NCI-H2081 treated with DMSO at 0.1 percent for 48 hours (cell line): ENCODE results near the gene LRP2.
"Not testable (repeated sequence)": the region's sequence is repeated elsewhere in the genome, so short reads cannot be mapped to it uniquely, and the experiment has no call there.

Experiments used
- DNase-seq: peaks from one replicate; lab custom pipeline; 2025; lab: John Stamatoyannopoulos, UW

LRP2 gene

DNA sequence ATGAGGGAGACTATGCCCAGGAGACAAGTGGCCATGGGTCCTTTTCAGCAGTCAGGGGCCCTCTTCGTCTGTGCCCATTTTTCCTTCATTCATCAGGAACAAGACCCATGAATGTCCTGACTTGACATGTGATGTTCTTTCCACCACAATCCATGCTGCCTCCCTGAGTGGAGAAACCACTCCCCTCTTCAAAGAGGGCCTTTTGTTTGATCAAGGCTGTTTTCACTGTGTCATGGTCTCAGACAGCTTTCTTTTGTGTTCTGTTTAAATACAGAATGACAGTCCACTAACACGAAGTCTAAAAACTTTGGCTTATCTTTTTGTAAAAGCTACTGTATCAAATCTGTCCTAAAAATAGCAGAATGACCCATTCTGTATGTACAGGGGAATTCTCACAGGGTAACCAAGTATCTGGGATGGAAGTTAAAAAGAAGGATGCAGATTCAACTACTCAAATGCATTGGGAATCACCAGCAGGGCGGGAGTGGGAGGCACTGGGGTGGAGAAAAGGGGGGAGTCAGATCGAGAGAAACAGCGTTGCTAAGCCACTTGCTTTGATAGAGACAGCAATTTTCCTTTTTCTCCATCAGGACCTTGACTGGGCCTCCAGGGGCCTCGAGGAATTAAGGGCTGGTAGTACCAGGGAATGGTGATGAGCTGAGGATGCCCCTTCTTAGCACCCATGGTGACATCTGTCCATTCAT is 13.9 kb downstream of the LRP2 start:
- no peak for DNase-seq

DNA sequence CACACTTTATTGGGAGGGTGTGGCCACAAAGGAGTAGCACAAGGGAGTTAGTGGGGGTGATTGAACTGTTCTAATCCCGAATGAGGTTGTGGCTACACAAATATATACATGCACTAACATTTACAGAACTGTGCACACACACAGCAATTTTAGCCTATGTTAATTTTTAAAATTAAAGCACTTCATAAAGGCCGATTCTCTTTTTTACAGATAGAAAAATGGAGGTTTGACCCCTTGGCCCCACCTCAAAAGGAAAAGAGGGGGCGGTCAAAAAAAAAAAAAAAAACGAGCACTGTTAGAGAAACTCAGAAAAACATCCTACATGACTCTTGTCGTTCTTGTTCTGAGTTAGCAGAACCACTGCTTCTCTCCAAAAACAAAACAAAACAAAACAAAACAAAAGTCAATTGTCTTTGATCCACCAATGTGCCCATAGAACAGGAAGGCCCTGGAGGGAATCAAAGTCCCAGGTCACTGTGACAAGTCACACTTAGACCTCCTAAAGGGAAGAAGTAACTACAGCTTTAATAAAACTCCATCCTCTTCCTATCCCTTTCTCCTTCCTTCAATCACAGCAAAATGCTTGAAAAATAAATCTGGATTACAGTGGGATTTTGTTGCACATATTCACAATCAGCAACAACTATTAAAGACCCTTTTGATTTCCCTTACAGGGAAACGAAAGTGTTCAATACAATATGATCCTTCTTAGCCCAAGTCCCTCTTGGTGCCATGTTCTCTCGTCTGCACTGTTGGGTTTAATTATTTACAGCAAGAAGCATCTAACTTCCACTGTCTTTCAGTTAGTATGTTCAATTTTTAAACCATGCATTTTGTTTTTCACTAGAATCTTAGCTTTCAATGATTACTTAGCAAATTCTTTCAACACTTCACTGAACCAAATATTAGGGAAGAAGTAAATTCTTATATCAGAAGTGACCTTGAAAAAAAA is 16.6 kb downstream of the LRP2 start:
- no peak for DNase-seq

DNA sequence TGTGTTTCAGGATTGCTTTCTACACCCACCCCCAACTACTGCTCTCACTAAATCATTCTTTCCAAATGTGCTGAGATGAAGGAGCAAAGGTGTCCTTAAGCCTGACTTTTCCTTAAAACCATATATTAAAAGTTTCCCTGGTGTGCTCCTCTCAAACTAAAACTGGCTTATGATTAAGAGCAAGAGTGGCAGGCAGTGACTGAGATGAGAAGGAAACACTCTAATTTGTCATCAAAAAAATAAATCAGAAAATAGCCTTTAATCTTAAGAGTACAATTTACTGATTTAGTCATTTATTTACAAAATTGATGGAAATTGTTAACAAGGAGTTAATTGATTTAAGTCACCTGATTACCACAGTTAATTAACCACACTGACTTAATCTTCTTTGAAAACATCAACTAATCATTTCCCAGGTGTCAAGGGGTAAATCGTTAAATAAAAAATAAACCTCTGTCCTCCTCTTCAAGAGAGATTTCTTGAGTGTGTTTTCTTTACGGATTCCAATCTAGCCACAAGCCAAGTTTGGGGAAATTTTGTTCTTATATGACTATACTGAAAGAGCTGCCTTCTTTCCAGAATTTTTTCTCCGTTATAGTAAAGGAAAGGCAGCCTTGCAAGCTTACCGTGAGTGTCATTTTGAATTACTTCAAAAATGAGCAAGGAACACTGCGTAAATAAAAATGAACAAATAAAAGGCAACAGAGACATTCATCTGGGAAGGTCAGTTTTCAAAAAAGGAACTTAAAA is 17.4 kb downstream of the LRP2 start:
- no peak for DNase-seq

DNA sequence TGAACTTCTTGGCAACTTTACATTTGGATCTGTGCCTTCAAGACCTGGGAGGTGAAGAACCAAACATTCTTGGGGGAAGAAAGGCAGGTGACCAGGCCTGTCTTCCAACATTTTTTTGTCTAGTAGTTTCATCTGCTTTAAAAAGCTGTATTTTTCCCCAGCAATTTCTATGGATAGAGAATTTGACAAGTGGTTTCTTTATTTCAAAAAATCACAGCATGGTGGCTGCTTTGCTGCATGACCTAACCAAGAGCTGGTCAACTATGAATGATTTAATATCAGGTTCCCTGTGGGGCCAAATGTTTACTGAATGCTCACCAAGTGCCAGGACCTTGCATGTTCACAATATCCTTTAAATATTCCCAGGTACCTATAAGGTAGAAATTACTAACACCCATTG is 19.1 kb downstream of the LRP2 start:
- DNase-seq: no peak

DNA sequence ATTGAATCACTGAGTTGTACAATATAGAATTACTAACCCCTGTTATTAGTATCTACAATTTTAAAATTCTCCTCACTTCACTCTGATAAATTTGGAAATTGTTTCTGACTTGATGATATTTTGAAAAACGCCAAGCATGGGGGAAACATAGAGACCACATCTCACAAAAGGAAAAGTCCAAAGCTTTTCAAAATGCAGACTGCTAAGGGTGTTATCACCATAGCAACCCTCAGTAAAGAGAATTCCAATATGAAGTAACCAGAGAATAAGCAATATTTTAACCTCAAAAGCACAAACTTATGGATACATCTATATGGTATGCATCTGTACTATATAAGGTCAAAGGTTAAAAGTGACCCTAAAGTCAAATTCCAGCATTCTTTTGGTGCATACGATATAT is 22.7 kb downstream of the LRP2 start:
- DNase-seq: no peak

DNA sequence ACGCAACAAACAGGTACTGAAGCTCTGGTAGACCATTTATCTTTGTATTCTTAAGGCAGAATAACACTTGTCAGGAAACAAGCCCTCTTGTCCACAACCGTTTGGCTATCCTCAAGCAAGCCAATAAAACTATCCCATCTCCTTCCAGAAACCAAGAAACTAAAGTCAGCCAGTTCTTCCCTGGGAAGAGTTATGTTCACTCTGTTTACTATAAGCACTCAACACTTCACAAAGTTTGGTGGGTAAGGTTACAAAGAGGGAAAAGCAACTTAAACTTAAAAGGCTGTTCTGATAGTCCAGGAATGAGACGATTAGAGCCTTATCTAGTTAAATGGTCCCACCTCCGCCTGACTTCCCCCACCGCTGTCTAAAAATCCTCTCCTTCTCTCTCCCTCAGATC is 25.6 kb downstream of the LRP2 start:
- DNase-seq: no peak

DNA sequence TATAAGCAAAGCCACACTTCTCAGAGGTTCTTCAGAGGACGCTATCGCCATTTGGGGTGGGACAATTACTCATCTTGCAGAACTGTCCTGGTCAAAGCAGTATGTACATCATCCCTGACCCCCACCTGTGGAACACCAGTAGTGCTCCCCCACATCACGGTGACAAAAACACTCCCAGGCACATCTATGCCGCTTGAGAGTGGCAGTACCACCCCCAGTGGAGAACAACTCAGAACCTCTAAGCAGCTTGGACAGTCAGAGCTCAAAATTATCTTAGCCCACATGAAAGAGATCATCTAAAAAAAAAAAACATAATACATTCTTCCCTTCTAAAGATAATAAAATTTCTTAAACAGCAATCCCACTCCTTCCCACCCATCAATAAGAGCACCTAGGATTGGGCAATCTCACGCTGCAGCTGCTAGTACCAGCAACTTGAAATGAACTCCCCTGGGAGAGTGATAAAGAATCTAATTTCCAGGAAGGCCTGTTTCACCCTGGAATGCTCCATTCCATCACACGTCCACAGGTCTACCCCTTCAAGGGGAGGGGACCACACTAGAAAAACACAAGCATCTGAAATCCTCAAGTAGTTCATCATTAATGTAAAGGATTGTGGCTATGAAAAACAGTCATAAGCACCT is 31.7 kb downstream of the LRP2 start:
- no peak for DNase-seq

DNA sequence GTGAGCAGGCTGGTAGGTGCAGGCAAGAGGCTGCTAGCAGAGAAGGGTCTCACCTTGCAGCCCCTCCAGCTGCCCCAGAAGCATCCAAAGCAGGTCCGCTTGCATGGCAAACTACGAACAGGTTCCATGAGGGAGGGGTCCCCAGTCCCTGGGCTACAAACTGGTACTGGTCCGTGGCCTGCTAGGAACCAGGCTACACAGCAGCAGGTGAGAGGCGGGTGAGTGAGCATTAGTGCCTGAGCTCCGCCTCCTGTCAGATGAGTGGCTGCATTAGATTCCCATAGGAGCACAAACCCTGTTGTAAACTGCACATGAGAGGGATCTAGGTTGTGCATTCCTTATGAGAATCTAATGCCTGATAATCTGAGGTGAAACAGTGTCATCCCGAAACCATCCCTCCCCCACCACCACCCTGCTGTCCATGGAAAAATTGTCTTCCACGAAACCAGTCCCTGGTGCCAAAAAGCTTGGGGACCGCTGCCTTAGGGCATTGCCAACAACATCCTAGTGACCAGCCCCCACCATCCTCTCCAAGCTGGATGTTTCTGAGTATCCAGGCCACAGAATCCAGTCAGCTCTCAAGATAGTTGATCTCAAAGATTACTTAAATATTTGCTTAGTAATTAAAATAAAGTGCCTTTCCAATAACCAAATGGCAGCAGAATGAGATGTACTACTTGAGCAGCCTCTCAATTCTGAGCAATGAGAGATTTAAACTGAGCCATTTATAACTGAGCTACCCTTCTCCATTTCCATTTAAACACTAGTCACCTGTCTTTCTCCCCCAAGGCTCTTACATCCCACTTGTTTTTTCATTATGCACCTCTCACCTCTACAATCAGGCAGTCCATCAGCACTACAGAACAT is 32.4 kb downstream of the LRP2 start:
- DNase-seq: no peak

DNA sequence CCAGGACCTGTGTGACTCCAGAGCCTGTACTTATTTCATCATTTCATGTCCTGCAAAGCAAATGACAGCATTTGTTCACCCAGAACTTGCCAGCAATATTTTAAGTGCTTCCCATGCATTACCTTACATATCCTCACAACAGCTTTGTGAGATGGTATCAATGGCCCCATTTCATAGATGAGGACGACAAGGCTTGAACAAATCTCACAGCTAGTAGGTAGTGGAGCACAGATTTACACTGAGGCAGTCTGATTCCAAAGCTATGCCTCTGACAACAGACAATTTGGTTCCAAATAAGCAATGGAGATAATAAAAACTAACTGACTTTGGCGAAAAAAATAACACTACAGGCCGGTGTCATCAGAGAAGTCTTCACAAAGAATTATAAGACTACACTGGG is 33.5 kb downstream of the LRP2 start:
- DNase-seq: no peak

DNA sequence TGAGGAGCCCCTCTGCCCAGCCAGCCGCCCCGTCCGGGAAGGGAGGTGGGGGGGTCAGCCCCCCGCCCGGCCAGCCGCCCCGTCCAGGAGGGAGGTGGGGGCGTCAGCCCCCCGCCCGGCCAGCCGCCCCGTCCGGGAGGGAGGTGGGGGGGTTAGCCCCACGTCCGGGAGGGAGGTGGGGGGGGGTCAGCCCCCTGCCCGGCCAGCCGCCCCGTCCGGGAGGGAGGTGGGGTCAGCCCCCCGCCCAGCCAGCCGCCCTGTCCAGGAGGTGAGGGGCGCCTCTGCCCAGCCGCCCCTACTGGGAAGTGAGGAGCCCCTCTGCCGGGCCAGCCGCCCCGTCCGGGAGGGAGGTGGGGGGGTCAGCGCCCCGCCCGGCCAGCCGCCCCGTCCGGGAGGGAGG is 34.5 kb downstream of the LRP2 start:
- not testable (repeated sequence) for DNase-seq

DNA sequence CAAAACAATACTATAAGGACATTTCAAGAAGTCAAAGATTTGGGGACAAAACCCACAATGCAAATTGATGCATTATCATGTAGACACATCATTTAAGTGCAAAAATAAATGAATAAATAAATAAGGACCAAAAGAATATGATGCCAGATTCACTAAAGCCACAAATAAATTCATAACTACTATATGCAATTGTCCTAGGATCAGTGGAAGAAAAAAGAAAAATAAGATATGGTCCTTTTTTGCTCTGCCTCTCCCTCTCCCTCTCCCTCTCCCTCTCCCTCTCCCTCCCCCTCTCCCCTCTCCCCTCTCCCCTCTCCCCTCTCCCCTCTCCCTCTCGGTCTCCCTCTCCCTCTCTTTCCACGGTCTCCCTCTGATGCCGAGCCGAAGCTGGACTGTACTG is 36.4 kb downstream of the LRP2 start:
- not testable (repeated sequence) for DNase-seq

DNA sequence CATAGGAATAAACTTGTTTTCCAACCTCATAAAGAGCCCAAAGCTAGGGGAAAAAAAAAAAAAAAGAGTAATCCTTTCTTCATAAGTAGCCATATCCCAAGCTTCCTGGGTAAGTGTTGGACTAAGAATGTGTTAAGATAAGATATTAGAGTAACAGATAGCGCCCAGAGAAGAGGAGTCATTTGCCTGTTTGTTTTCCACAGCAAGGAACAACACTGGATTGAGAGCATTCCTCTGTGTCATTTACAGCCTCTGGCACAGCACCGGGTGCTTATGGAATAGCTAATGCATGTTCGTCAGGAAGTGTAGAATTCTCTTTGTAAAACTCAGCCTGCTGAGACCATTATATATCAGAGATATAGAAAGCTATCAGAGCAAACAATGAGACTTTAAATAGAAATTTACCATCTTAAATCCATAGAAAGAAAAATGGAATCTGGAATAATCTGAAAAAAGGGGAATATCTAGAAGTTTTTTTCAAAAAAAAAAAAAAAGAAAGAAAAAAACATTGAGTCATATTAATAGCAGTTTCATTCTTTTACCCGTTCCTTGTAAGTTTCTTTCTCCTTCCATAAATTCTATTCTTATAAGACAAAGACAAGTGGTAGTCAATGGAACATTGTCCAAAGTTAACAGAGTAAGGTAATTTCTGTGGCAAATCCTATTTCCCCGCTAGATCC is 37.6 kb downstream of the LRP2 start:
- no peak for DNase-seq

DNA sequence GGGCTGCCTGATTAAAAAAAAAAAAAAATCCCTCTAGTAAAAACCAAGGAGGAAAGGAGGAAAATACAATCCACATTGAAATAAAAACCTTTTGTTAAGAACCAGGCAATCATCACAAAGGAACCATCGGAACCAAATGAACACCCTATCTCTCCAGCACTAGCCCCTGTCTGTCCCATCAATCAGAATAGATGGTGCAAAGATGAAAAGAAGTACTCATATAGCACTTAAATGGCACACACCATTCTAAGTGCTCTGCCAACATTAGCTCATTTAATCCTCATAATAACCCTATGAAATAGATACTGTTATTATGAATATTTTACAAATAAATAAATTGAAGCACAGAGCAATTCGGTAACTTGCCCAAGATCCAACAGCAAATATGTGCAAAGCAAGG is 38.5 kb downstream of the LRP2 start:
- no peak for DNase-seq

DNA sequence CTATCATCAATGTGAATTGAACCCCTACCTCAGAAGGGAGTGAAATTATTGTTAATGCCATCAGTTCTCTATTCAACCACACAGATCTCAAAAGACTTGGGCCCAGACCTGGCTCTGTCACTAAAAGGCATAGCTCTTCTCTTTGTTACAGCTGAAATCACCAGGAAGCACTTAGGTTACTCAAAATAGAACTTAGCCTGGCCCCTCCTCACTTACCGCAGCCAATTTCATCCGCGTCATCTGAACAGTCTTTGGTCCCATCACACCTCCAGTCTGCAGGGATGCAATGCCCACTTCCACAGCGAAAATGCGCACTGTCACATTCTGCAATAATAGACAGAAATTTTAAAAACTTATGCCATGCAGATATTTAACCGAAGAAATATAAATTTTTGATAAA is 41.8 kb downstream of the LRP2 start:
- DNase-seq: no peak

DNA sequence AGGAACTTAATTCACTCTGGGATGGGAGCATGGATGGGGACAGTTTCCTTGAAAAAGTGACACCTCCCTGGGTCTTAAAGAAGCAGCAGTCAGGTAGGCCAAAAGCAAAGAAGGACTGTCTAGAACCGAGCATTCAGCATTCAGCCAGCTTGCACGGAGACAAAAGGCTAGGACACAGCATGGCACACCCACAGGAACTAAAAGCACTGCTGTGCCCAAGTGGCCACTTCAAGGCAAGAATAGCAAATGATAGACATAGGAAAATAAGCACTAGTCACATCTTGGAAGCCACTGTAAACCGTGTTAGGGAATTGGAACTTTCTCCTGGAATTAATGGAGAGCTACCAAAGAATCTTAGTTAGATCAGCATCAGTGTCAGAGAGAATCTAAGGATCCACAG is 47.0 kb downstream of the LRP2 start:
- DNase-seq: no peak

DNA sequence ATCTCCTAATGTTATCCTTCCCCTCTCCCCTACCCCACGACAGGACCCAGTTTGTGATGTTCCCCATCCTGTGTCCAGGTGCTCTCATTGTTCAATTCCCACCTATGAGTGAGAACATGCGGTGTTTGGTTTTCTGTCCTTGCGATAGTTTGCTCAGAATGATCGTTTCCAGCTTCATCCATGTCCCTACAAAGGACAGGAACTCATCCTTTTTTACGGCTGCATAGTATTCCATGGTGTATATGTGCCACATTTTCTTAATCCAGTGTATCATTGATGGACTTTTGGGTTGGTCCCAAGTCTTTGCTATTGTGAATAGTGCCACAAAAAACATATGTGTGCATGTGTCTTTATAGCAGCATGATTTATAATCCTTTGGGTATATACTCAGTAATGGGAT is 54.0 kb downstream of the LRP2 start:
- not testable (repeated sequence) for DNase-seq

DNA sequence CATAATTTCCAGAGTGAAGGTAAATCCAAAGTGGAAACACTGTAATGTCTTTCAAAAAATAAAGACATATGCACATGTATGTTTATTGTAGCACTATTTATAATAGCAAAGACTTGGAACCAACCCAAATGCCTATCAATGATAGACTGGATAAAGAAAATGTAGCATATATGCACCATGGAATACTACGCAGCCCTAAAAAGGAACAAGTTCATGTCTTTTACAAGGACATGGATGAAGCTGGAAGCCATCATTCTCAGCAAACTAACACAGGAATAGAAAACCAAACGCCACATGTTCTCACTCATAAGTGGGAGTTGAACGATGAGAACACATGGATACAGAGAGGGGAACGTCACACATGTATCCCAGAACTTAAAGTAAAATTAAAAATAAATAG is 57.6 kb downstream of the LRP2 start:
- not testable (repeated sequence) for DNase-seq

DNA sequence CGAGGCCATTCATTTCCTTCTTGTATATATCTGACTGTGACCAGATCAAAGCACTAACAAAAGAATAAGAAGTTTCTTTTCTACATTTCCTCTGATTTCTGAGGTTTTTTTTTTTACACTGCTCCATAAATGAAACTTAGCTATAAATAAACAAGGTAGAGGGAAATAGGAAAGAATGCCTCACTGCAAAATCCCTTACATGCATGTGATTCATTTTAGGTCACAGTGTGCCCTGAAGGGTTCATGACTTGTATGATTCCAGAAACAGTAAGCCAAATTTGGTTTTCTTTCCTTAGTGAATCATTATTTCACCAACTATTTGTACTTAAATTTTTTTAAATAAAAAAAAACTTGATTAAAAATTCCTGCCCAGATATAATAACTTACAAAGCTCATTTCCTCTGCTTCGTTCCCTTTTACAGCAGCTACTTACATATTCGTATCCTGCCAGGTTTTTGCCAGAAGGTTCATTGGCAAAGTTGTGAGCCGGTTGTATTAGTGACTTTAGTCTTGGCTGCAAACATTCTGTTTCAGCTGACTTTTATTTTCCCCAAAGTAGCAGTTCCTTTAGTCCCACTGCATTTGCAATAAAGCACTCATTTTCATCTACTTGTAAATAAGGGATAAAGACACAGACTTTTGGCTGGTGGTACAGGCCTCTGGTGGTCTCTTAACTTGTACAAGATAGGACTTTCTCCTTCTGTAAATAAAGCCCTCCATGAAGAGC is 58.6 kb downstream of the LRP2 start:
- no peak for DNase-seq

DNA sequence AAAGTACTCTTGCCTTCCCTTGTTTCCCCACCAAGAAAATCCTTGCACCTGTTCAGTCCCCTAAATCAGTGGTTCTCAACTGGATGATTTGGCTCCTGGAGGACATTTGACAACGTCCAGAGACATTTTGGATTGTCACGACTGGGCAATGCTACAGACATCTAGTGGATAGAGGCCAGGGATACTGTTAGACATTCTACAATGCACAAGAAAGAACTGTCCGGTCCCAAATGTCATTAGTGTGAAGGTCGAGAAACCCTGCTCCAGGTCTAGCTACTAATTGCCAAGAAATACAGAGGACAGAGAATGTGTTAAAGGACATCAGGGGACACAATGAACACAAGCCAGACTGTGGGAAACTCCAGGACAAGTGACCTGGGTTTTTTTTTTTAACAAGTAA is 60.0 kb downstream of the LRP2 start:
- DNase-seq: no peak
